GM12891 (cell line): ENCODE results near the gene AGFG2.

ENCODE experiments used
- POLR2A ChIP-seq: IDR thresholded peaks from 2 replicates; pipeline ENCODE4 v1.6.1; 2011; ENCODE audit warnings: low read depth, low read length, control low read depth
- POLR2AphosphoS5 ChIP-seq: IDR thresholded peaks from 2 replicates; pipeline ENCODE4 v1.6.1; 2011; ENCODE audit warnings: low read depth, low read length, control low read depth
- POU2F2 ChIP-seq: IDR thresholded peaks from 2 replicates; pipeline ENCODE4 v1.6.1; 2011; ENCODE audit warnings: low read depth, mild to moderate bottlenecking, control low read depth, low read length, moderate library complexity
- SPI1 ChIP-seq: IDR thresholded peaks from 2 replicates; pipeline ENCODE4 v1.6.1; 2011; ENCODE audit warnings: low read depth, low read length, control low read depth
- TAF1 ChIP-seq: IDR thresholded peaks from 2 replicates; pipeline ENCODE4 v1.6.1; 2011; ENCODE audit warnings: low read depth, low read length, control low read depth

DNA sequence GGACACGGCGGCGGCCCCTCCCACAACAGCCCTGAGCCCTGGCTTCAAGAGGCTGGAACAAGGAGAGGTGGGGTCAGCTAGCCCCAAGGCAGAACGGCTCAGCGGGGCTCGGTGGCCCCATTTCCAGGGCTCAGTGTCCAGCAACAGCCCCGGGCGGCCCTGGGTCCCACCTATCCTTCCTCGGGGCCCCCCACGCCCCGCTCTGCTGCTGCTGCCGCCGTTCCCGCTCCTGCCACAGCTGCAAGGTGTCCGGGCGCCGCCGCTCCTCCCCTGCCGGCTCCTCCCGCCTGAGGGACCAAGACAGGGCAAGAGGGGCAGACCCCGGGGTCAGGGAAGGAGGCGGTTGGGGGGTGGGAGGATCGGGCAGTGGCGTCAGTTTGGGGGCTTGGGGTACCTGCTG is 38.1 kb downstream of the AGFG2 start:
- TF ChIP-seq POLR2AphosphoS5 (no peak), POLR2A (no peak), TAF1 (no peak), POU2F2 (no peak), SPI1 (no peak)
